AG08395 (cell line): ENCODE data around the gene U2SURP.
"Not testable (repeated sequence)": the region's sequence is repeated elsewhere in the genome, so short reads cannot be mapped to it uniquely, and the experiment has no call there.

Experiments
- DNase-seq: peaks from one replicate; pipeline ENCODE4 v3.0.0; 2012; ENCODE audit warnings: mixed read lengths, low spot score

Gene U2SURP

GRCh38 chr3:143071776-143072175, 70.4 kb downstream of the U2SURP start:
- no peak for DNase-seq

GRCh38 chr3:143072298-143073020, 71.1 kb downstream of the U2SURP start:
- DNase-seq, result not testable (repeated sequence)

- not testable (repeated sequence) for DNase-seq
Measured at GRCh38 chr3:143073541-143073940, 72.2 kb downstream of the U2SURP start.

DNA sequence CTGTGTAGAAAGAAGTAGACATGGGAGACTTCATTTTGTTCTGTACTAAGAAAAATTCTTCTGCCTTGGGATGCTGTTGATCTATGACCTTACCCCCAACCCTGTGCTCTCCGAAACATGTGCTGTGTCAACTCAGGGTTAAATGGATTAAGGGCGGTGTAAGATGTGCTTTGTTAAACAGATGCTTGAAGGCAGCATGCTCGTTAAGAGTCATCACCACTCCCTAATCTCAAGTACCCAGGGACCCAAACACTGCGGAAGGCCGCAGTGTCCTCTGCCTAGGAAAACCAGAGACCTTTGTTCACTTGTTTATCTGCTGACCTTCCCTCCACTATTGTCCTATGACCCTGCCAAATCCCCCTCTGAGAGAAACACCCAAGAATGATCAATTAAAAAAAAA, 72.6 kb downstream of the U2SURP start:
- DNase-seq, result not testable (repeated sequence)

DNA sequence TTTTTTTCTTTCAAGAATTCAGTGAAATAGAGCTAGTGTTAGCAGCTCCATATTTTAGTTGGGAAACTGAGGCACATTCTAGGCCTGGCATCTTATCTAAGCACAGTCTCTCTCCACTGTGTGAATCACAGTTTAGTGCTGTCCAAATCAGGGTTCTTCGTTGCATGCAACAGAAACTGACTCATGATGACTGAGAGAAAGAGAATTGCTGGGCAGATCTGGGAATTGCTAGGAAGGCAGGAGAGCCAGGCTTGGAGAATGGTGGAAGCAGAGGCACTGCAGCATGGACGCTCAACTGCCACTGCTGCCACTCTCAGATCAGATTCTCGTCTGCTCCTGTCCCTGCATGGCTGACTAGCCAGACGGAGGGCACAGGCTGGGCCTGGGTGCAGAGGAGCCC, 77.5 kb downstream of the U2SURP start:
- peak; percentile 78 for DNase-seq

GRCh38 chr3:143080196-143080595, 78.8 kb downstream of the U2SURP start:
- DNase-seq, result no peak

GRCh38 chr3:143081365-143081764, 80.0 kb downstream of the U2SURP start:
- no peak for DNase-seq

DNA sequence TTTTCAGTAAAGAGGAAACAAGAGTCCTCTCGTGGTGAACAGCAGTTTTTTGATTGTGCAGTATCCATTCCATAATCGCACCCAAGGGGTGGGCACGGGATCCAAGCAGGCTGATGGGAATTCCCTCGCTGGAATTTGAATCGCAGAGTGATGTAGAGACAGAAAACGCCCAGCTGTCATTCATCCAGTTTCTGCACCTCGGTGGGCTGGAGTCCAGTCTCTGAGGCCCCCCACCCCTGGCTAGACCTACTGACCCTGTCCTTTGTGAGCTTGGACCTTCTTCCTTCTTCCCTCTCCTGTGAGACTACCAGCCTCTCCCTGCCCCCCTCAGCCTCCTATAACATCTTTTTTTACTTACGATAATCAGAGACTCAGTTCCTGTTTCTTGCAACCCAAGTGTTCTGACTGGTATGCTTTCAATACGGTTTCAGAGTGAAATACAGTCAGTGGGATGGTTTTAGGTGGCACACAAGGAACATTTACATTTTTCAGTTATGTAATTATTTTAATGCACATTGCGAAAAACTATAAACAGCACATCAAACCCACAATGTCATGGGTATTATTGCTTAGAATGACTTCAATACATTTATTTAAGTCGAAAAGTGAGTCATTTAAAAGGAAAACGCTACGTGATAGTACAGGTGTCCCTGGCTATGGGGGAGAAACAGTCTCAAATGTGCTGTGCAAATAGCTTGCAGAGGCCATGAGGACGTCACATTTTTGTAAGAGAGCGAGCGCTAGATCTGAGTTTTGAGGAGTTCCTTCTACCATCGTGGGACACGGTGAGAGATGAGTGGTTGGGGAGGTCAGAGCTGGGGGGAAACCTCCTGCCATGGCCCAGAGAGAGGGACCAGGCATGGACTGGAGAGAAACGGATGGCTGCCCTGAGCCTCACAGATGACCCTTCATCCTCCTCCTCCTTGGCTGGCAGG, 80.7 kb downstream of the U2SURP start:
- DNase-seq, result no peak

GRCh38 chr3:143083781-143084180, 82.4 kb downstream of the U2SURP start:
- no peak for DNase-seq

GRCh38 chr3:143084856-143085731, 83.7 kb downstream of the U2SURP start:
- peak; percentile 42 for DNase-seq

DNA sequence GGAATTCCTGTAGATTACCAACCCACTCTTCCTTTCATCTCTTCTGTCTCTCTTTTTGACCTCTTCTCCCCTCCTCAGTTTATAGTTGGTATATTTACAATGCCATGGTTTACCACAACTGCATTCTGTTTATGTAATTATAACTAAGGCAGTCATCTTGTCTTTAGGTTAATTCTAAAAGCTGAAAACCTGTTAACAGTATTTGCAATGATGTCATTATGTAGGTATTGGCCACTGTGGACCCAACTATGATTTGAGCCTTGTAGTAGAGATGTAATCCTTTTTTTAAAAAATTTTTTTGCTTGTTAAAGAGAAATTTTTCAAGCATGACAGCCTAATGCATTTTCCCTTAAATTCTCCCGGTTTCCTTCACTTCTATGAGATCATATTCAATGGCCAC, 87.5 kb downstream of the U2SURP start:
- DNase-seq, result no peak

GRCh38 chr3:143089965-143090364, 88.6 kb downstream of the U2SURP start:
- no peak for DNase-seq

GRCh38 chr3:143090486-143090885, 89.1 kb downstream of the U2SURP start:
- no peak for DNase-seq

DNA sequence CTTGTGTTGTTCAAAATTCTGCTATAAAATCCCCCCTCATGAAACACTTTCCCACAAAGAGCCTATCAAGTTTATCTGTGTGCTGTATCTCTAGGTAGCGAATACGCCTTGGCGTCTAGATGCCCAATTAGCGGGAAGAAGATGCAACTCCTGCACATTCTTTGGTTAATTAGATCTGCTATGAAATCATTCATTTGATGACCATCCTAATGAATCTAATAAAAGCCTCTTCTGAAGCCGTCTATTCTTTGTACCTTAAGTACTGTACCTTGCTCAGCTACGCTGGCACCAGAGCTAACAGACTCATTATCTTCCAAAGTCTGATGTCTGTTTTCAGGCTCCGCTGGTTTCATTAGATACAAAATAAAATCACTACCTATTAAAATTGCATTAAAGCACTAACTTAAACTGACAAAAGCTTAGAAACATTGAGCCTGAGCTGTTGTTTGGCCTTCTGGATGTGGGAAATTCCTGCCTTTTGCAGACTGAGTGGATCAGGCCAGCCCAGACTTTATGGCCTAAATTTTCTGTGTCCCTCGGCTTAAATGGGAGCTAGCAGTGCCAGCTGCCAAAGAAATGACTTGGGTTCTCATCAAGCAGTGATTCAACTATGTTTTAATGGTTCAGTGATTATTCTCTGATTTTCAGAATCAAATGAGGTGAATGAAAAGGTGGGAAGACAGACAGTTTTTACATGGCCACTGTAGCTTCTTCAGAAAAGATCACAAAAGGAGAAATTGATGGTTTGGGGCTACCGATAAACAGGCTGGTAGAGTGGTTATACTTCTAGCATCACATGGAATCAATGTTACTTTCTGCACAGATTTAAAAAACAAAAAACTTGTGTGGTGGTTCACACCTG, 89.8 kb downstream of the U2SURP start:
- DNase-seq, result no peak

GRCh38 chr3:143092191-143092590, 90.8 kb downstream of the U2SURP start:
- no peak for DNase-seq

DNA sequence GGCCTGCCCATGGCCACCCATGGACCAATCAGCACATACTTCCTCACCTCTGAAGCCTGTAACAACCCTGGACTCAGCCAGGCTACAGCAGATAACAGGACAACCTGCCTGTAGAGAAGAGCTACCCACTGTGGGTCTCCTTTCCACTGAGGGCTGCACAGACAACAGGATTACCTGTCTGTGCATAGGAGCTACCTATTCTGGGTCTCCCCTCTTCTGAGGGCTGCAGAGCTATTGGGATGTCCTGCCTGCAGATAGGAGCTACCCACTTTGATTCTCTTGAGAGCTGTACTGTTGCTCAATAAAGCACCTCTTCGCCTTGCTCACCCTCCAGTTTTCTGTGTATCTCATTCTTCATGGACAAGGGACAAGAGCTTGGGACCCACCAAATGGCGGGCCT, 94.4 kb downstream of the U2SURP start:
- DNase-seq, result no peak

- no peak for DNase-seq
Measured at GRCh38 chr3:143098032-143098764, 96.8 kb downstream of the U2SURP start.

DNA sequence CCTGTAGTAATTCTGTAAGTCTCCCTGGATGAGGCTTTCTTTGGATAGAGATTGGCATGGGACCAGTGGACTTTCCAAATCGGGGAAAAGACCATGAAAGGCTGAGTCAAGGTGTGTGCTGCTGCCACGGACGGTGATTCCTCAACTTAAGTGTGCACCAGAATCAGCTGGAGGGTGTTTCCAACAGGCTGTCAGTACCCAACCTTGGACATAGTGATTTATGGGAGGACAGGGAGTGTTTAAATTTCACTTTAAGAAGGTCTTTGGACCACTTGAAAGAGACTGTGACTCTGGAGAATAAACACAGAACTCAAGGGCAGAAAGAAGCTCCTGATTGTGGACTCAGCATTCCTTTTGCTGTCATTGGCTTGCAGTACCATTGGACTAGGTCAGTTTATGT, 97.8 kb downstream of the U2SURP start:
- DNase-seq, result no peak

- no peak for DNase-seq
Measured at GRCh38 chr3:143099690-143100089, 98.3 kb downstream of the U2SURP start.

GRCh38 chr3:143100451-143100850, 99.1 kb downstream of the U2SURP start:
- no peak for DNase-seq
